Measurements from ENCODE around the gene SPTSSB. TPM values are rescaled to one million over a fixed set of nuclear protein-coding genes. Genes with fewer than 3 reads are reported as not detected.

SPTSSB gene, protein sequence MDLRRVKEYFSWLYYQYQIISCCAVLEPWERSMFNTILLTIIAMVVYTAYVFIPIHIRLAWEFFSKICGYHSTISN
- polyA plus RNA-seq (2011; rRNA removed) (0.43 TPM in 1 of 2 replicates, not detected in the other), polyA plus RNA-seq (2017; fragmentation: RNase III; extraction: RNeasy Plus Mini Kit Qiagen cat#74134 plus additional on column Dnase treatment) (0.06 to 0.07 TPM in 2 of 3 replicates, not detected in the other), polyA minus RNA-seq (2011; rRNA and poly(A)+ RNA removed) (not detected in 2 replicates)
- polyA plus RNA-seq (2012; cell fraction: cytosol; rRNA removed): not detected in 2 replicates
- polyA plus RNA-seq (2012; cell fraction: nucleus; rRNA removed): not detected in 2 replicates

DNA sequence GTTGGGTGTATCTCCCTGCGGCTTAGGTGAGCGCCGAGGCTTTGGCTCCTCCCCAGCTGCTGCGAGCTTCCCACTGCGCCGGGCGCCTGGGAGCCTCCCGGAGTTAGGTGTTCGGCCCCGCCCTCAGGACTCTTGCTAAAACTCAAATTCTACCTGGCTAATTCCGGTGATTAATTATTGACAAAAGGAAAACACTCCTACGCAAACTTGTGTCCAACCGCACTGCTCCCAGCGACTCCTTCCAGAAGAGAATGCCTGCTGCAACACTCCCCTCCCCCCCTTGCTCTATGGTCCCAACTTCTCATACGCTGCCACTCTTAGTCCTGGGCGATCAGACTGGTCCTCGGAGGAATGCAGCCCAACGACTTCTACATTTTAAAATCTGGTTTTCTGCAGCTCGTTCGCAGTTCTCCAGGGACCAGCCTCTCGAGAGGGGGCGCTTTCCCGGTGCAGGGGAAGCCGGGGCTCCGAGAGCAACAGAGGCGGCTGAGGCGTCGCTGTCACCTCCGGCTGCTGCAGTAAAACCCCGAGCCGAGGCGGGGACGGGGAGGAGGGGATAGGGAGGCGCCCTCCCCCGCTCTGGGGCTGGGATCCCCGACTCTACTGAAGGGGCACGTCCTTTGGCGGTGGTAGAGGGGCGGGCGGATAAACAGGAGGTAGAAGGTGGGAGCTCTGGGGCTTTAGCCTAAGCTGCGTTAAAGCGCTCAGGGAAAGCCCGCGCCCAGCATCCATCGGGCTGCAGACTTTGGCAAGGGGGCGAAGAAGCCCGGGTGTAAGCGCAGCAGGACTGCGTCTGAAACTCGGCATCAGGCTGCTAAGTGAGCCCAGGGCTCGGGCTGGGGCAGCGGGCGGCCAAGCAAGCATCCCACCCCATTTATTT, at the start of gene SPTSSB:
Gene SPTSSB (minus strand): TSS at position 77 of the 880 bp plus-strand sequence. CDS start 25,194 bp downstream, outside the sequence.
- no peak for FAIRE-seq
- peak; percentile 74 to 84 for ATAC-seq
- Histone ChIP-seq H3K4me1 (0 out of 3 replicates have a peak, but pooled peaks cover 3% of the 10 kb centered on the region), H3K9me3 (no peaks in the 10 kb centered on the region), H3K27ac (peak within 1 kb of the TSS in 1 of 2 experiments; percentile 23; a peak in 1 of 6 replicates), H3K4me2 (peak within 1 kb of the TSS; percentile 99), H3K4me3 (peak within 1 kb of the TSS; percentile 51)
- TF ChIP-seq, protein P1, sequence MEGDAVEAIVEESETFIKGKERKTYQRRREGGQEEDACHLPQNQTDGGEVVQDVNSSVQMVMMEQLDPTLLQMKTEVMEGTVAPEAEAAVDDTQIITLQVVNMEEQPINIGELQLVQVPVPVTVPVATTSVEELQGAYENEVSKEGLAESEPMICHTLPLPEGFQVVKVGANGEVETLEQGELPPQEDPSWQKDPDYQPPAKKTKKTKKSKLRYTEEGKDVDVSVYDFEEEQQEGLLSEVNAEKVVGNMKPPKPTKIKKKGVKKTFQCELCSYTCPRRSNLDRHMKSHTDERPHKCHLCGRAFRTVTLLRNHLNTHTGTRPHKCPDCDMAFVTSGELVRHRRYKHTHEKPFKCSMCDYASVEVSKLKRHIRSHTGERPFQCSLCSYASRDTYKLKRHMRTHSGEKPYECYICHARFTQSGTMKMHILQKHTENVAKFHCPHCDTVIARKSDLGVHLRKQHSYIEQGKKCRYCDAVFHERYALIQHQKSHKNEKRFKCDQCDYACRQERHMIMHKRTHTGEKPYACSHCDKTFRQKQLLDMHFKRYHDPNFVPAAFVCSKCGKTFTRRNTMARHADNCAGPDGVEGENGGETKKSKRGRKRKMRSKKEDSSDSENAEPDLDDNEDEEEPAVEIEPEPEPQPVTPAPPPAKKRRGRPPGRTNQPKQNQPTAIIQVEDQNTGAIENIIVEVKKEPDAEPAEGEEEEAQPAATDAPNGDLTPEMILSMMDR (IDR thresholded peaks at IDR 0.05): peak; percentile 39
- TF ChIP-seq RNF2 (IDR thresholded peaks at IDR 0.05; ENCODE audit: borderline replicate concordance, low read depth) (peak; percentile 86; the same call in 1 of the 2 replicates), CBX8 (IDR thresholded peaks at IDR 0.05) (peak; percentile 69)
- TF ChIP-seq, protein P2, sequence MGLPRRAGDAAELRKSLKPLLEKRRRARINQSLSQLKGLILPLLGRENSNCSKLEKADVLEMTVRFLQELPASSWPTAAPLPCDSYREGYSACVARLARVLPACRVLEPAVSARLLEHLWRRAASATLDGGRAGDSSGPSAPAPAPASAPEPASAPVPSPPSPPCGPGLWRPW (IDR thresholded peaks at IDR 0.05): no peak
- peak; percentile 15 to 20 for DNase-seq (ENCODE audit: low read depth in 1 of 2, low spot score in 1 of 2)
- POLR2A ChIA-PET: no interaction called here
- CTCF ChIA-PET: interaction anchor here (0.8 to 2.0 kb wide), 7 partner anchors 8 to 97 kb away, joined by 3 to 4 read pairs (median 3); no protein-coding TSS in a partner anchor
- WGBS (ENCODE audit: missing lambda C conversion rate): 5% methylated on average over 31 of the region's 53 CpGs

DNA sequence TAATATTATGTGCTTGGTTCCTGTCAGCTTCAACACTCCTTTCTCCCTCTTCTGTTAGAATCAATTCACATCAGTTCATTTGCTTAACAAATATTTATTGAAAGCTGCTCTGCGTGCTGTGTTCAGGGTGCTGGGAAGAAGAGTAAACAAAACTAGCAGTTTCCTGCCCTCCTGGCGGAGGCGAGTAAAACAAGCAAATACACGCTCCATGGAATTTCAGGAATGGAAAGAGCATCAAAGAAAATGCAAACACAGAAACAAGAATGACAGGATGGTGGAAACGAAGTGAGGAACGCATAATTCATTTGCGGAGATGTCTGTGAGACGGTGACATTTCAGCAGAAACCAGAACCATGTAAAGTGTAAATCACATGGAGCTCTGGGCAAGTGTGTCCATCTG, 49.4 kb upstream of the SPTSSB start:
- peak in 1 of 2 experiments; percentile 66 for DNase-seq (ENCODE audit: low read depth in 1 of 2, low spot score in 1 of 2)
- no peak for TF ChIP-seq PHF8 (IDR thresholded peaks at IDR 0.05; ENCODE audit: borderline replicate concordance, low read depth)
- TF ChIP-seq FOSL2 (IDR thresholded peaks at IDR 0.05): no peak
- 0 out of 2 replicates have a peak, but pooled peaks have one; percentile 35 for TF ChIP-seq FOSL2 (CRISPR knock-in tag; IDR thresholded peaks at IDR 0.05)
- TF ChIP-seq ESRRA (IDR thresholded peaks at IDR 0.05; ENCODE audit: borderline replicate concordance, low read length): no peak
- 0 out of 4 replicates have a peak, but pooled peaks of 1 of the 2 experiments have one; percentile 19 for TF ChIP-seq CEBPB (IDR thresholded peaks at IDR 0.05)
- 0 out of 5 replicates have a peak, but pooled peaks of 1 of the 2 experiments have one; percentile 10 for TF ChIP-seq RAD21 (conservative IDR thresholded peaks at IDR 0.05 in 1 of 2, IDR thresholded peaks at IDR 0.05 in 1 of 2)
- TF ChIP-seq, protein P3, sequence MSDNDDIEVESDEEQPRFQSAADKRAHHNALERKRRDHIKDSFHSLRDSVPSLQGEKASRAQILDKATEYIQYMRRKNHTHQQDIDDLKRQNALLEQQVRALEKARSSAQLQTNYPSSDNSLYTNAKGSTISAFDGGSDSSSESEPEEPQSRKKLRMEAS (IDR thresholded peaks at IDR 0.05): peak; percentile 41; the same call in 1 of the 2 replicates
- TF ChIP-seq GATA3 (IDR thresholded peaks at IDR 0.05; ENCODE audit: borderline replicate concordance): peak; percentile 85
- ATAC-seq: peak; percentile 51 to 87; a peak in 3 of 6 replicates
- no peak overlapping the region for H3K4me3 ChIP-seq
- WGBS (ENCODE audit: missing lambda C conversion rate): 4% methylated on average over 8 of the region's 8 CpGs
- POLR2A ChIA-PET: interaction anchor here (0.5 kb wide), 1 partner anchor 196 kb away, joined by 4 read pairs; no protein-coding TSS in a partner anchor
- peak overlapping the region; percentile 53 for H3K4me2 ChIP-seq
- no peak for FAIRE-seq
- H3K27ac ChIP-seq: peak overlapping the region in 1 of 2 experiments; percentile 56; a peak in 3 of 6 replicates
- peaks cover 15% of the 10 kb centered on the region for H3K4me1 ChIP-seq
- H3K9me3 ChIP-seq: no peaks in the 10 kb centered on the region
- CTCF ChIA-PET: interaction anchor here (0.5 to 1.8 kb wide), 4 partner anchors 11 to 1830 kb away, joined by 3 to 9 read pairs (median 3); no protein-coding TSS in a partner anchor

DNA sequence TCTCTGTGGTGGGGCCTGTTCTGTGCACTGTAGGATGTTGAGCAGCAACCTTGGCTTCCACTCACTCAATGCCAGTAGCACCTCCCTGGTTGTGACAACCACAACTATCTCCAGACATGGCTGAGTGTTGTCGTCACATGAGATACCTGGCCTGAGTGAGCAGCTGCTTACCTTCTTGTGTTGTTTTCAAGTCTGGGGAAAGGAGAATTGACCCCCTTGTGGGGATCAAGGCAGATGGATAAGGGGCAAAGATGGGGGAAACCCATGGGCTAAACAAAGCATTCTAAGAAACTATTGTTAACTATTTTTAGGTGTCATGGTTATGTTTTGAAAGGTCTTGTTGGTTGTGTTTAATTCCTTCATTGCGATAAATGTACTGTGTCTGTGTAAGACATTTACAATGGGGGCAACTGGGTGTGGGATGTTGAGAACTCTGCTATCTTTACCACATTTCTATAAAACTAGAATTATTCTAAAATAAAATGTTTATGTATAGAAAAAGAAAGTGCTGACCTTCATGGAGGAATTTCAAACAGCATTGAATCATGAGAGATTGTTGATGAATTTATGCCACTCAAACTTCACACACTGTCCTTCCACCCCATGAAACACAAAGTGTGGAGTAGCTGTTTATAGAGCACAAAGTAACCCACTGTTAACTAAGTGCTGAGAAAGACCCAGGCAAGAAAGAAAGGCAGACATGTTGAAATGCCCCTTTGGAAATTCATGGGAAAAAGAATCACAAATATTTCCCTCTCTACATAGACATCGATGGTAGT, 48.4 kb upstream of the SPTSSB start:
- ATAC-seq (no peak), DNase-seq (ENCODE audit: low read depth in 1 of 2, low spot score in 1 of 2) (no peak), FAIRE-seq (no peak)
- ChIA-PET CTCF (interaction anchor here (0.6 kb wide), 1 partner anchor 1831 kb away, joined by 3 read pairs; no protein-coding TSS in a partner anchor), POLR2A (no interaction called here)
- H3K27ac ChIP-seq: peak overlapping the region in 1 of 2 experiments; percentile 15; a peak in 1 of 6 replicates
- WGBS (ENCODE audit: missing lambda C conversion rate): 85% methylated on average over 3 of the region's 3 CpGs
- peaks cover 25% of the 10 kb centered on the region for H3K4me1 ChIP-seq
- no peak overlapping the region for H3K4me2 ChIP-seq
- no peak overlapping the region for H3K4me3 ChIP-seq
- no peaks in the 10 kb centered on the region for H3K9me3 ChIP-seq
- TF ChIP-seq ZNF302 (CRISPR knock-in tag; IDR thresholded peaks at IDR 0.05) (no peak), POLR2AphosphoS2 (conservative IDR thresholded peaks at IDR 0.05; ENCODE audit: low read length) (no peak), ESRRA (IDR thresholded peaks at IDR 0.05; ENCODE audit: borderline replicate concordance, low read length) (no peak), HOXB13 (CRISPR knock-in tag; IDR thresholded peaks at IDR 0.05; ENCODE audit: low read depth) (no peak), BHLHE40 (IDR thresholded peaks at IDR 0.05; ENCODE audit: low read depth, low read length) (no peak), CBX8 (IDR thresholded peaks at IDR 0.05) (no peak), SMC3 (IDR thresholded peaks at IDR 0.05) (no peak)
- TF ChIP-seq, protein P1 (IDR thresholded peaks at IDR 0.05): no peak
- TF ChIP-seq, protein P2 (IDR thresholded peaks at IDR 0.05): no peak
- TF ChIP-seq, protein P3 (IDR thresholded peaks at IDR 0.05): no peak
- TF ChIP-seq, protein P4, sequence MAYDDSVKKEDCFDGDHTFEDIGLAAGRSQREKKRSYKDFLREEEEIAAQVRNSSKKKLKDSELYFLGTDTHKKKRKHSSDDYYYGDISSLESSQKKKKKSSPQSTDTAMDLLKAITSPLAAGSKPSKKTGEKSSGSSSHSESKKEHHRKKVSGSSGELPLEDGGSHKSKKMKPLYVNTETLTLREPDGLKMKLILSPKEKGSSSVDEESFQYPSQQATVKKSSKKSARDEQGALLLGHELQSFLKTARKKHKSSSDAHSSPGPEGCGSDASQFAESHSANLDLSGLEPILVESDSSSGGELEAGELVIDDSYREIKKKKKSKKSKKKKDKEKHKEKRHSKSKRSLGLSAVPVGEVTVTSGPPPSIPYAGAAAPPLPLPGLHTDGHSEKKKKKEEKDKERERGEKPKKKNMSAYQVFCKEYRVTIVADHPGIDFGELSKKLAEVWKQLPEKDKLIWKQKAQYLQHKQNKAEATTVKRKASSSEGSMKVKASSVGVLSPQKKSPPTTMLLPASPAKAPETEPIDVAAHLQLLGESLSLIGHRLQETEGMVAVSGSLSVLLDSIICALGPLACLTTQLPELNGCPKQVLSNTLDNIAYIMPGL (CRISPR knock-in tag; IDR thresholded peaks at IDR 0.05; ENCODE audit: borderline replicate concordance): no peak
